Endometrium (tissue), 2 donors: ENCODE results near the gene TSPAN32.

Source experiments
- FAIRE-seq: peaks from 2 replicates; lab custom pipeline; 2012; peaks lifted over from hg19 to GRCh38; lab: Jason Lieb, UNC
- donor health status: control.
- donor health status: control.

The TSPAN32 gene

DNA sequence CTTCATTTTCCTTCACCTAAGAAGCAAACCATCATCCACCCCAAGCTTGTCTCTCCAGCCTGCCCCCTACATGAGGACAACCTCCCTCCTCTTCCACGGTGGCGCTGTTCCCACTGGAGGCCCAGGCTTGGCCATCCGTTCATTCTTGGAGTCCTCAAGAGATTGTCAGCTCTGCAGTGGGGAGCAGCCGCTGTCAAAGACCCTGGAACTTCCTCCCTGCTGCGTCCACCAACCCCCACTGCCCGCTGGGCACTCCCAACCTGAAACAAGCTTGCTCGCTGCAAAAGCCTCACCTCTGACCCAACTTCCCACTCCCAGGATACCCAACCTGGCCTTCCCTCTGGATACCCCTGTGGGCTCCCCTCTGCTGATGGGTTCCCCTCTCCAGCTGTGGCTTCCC, 64.9 kb downstream of the TSPAN32 start:
- no peak for FAIRE-seq

DNA sequence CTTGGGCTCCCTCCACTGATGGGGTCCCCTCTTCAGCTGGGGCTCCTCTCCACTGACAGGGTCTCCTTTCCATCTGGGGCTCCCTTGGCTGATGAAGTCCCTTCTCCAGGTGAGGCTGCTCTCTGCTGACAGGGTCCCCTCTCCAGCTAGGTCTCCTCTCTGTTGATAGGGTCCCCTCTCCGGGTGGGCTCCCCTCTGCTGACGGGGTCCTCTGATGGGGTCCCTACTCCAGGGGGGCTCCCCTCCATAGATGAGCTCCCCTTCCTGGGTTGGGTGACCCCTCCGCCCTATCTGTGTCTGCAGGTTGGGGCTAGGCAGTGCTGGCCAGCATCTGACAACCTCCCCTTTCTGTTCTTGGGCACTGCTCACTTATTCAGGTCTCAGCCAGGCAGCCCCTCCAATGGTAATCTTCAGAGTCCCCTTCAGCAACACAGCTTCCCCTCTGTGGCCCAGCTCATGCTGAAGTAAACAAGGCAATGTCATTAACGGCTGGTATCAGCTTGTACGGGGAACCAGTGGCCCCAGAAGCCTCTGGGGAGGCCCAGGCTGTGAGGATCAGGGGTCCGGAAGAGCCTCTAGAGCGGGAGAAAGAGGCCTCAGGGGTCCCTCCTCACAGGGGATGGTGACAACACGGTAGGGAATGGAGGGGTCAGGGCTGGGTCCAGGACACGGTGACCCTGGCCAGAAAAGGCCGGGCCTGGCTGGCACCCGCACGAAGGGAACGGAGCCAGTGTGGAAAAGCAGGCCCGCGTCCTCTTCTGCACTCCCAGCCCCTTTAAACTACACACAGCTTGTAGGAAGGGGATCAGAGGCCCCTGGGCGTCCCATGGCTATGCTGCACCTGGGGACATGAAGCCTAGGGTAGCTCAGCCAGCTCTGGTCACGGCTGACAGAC, 65.7 kb downstream of the TSPAN32 start:
- FAIRE-seq, result no peak
